ENCODE measurements around the gene FRMD5.

GRCh38 chr15:44058126-44058525, 136.9 kb downstream of the FRMD5 start:
- TF ChIP-seq CTCF (IDR thresholded peaks at IDR 0.05; ENCODE audit: low read depth, low read length) (no peak), EZH2phosphoT487 (IDR thresholded peaks at IDR 0.05; ENCODE audit: low read depth) (no peak)

Data from OCI-LY3 (cell line).